Measurements from ENCODE around the gene PRSS56. TPM values are rescaled to one million over a fixed set of nuclear protein-coding genes. Genes with fewer than 3 reads are reported as not detected.

Gene PRSS56
- total and polyA plus RNA-seq, 8 donors: 0.02 TPM; not detected in 7

GRCh38 chr2:232556426-232556825 is 36.2 kb downstream of the PRSS56 start:
- WGBS, 2 donors: 82 to 84% methylated on average over 3 of the region's 3 CpGs
- Histone ChIP-seq H3K4me1 (peaks cover 0 to 10% (median 4%) of the 10 kb centered on the region in 3 donors), H3K4me3 (no peak overlapping the region), H3K27ac (no peak overlapping the region), H3K27me3 (no peaks in the 10 kb centered on the region), H3K36me3 (peaks cover 4 to 19% (median 6%) of the 10 kb centered on the region in 3 donors), H3K9me3 (no peaks in the 10 kb centered on the region)
- TF ChIP-seq CTCF (IDR thresholded peaks at IDR 0.05): no peak
- intact Hi-C loops (cut with DNase I): no loop called here
- FAIRE-seq (no peak), ATAC-seq (no peak), DNase-seq (no peak)

- FAIRE-seq (no peak), DNase-seq (no peak), ATAC-seq (no peak)
- Histone ChIP-seq H3K27me3 (no peaks in the 10 kb centered on the region), H3K4me1 (no peaks in the 10 kb centered on the region), H3K36me3 (peaks cover 12 to 49% (median 18%) of the 10 kb centered on the region in 3 donors), H3K27ac (no peak overlapping the region), H3K9me3 (no peaks in the 10 kb centered on the region), H3K4me3 (no peak overlapping the region)
- intact Hi-C loops (cut with DNase I): no loop called here
- TF ChIP-seq CTCF (IDR thresholded peaks at IDR 0.05): no peak
- 86 to 90% methylated on average over 8 of the region's 8 CpGs for WGBS, 2 donors
These were observed 42.4 kb downstream of the PRSS56 start for GRCh38 chr2:232562515-232563151.

GRCh38 chr2:232563580-232563979 is 43.4 kb downstream of the PRSS56 start:
- H3K27ac ChIP-seq: no peak overlapping the region
- no peak overlapping the region for H3K4me3 ChIP-seq
- no peak for DNase-seq
- no peaks in the 10 kb centered on the region for H3K27me3 ChIP-seq
- H3K36me3 ChIP-seq: peaks cover 9 to 45% (median 26%) of the 10 kb centered on the region in 3 donors
- H3K9me3 ChIP-seq: no peaks in the 10 kb centered on the region
- 57 to 62% methylated on average over 3 of the region's 3 CpGs for WGBS, 2 donors
- intact Hi-C loops (cut with DNase I): no loop called here
- no peak for ATAC-seq
- FAIRE-seq: no peak
- H3K4me1 ChIP-seq: no peaks in the 10 kb centered on the region
- no peak for TF ChIP-seq CTCF (IDR thresholded peaks at IDR 0.05)

GRCh38 chr2:232567721-232568120 is 47.5 kb downstream of the PRSS56 start:
- no peak for TF ChIP-seq CTCF (IDR thresholded peaks at IDR 0.05)
- Histone ChIP-seq H3K27me3 (no peaks in the 10 kb centered on the region), H3K4me3 (no peak overlapping the region), H3K36me3 (peaks cover 14 to 48% (median 38%) of the 10 kb centered on the region in 3 donors), H3K4me1 (peaks cover 0 to 2% (median 0%) of the 10 kb centered on the region in 3 donors), H3K9me3 (no peaks in the 10 kb centered on the region), H3K27ac (no peak overlapping the region)
- ATAC-seq (no peak), FAIRE-seq (no peak), DNase-seq (no peak)
- intact Hi-C loops (cut with DNase I): no loop called here

GRCh38 chr2:232568161-232568560 is 48.0 kb downstream of the PRSS56 start:
- Histone ChIP-seq H3K4me1 (peaks cover 0 to 5% (median 1%) of the 10 kb centered on the region in 3 donors), H3K9me3 (no peaks in the 10 kb centered on the region), H3K27me3 (no peaks in the 10 kb centered on the region), H3K27ac (no peak overlapping the region), H3K36me3 (peaks cover 14 to 48% (median 38%) of the 10 kb centered on the region in 3 donors), H3K4me3 (no peak overlapping the region)
- TF ChIP-seq CTCF (IDR thresholded peaks at IDR 0.05): no peak
- DNase-seq (no peak), ATAC-seq (peak in 1 of 4 donors; percentile 28), FAIRE-seq (no peak)
- 78 to 85% methylated on average over 5 of the region's 5 CpGs for WGBS, 2 donors
- intact Hi-C loops (cut with DNase I): no loop called here
